IMR-90 (cell line): ENCODE measurements around the gene RXRG. TPM values are rescaled to one million over a fixed set of nuclear protein-coding genes. Genes with fewer than 3 reads are reported as not detected.

Experiments
- ATAC-seq: fragments of 200-7000 bp; cut with Tn5 transposase; 2 replicates; pipeline ENCODE4 v1.9.1; 2020; ENCODE audit warnings: low read depth, mild to moderate bottlenecking, moderate library complexity
- BruUV-seq: library from RNA; stranded (reverse); fragments of 400-500 nt; replicated peaks from 2 replicates; lab custom pipeline; 2021; lab: Mats Ljungman, UMichigan
- CTCF ChIA-PET: fragments of 300-600 bp; formaldehyde crosslinking; extraction: SDS; loops from one replicate; lab custom pipeline; 2021; ENCODE audit warnings: antibody characterized with exemption; lab: Yijun Ruan, JAX
- POLR2A ChIA-PET: fragments of 300-600 bp; sonication (Branson Sonifier 250); formaldehyde crosslinking; loops from one replicate; lab custom pipeline; 2022; ENCODE audit warnings: antibody characterized with exemption; ENCODE audit not compliant: unreplicated experiment; lab: Charles Lee
- DNase-seq: peaks from one replicate; pipeline ENCODE4 v3.0.0; 2013
- H2AFZ ChIP-seq: replicated peaks from 2 replicates; pipeline ENCODE3; 2013; ENCODE audit warnings: low read length, mild to moderate bottlenecking; ENCODE audit not compliant: poor library complexity
- H2AK5ac ChIP-seq: 2 replicates; pipeline ENCODE4 v1.6.1; 2013; ENCODE audit warnings: low read depth, low read length, inconsistent platforms
- H2AK9ac ChIP-seq: replicated peaks from 2 replicates; pipeline ENCODE3; 2013; ENCODE audit warnings: mild to moderate bottlenecking, low read depth, low read length, moderate library complexity; ENCODE audit not compliant: poor library complexity
- H2BK120ac ChIP-seq: 2 replicates; pipeline ENCODE4 v1.6.1; 2013; ENCODE audit warnings: low read depth, low read length, inconsistent platforms
- H2BK15ac ChIP-seq: 3 replicates; pipeline ENCODE4 v1.6.1; 2013; ENCODE audit warnings: low read depth, low read length, inconsistent platforms
- H2BK20ac ChIP-seq: 2 replicates; pipeline ENCODE4 v1.6.1; 2013; ENCODE audit warnings: low read depth, mild to moderate bottlenecking, inconsistent platforms, low read length, moderate library complexity
- H2BK5ac ChIP-seq: 2 replicates; pipeline ENCODE4 v1.6.1; 2013; ENCODE audit warnings: mild to moderate bottlenecking, low read depth, low read length, inconsistent platforms; ENCODE audit not compliant: poor library complexity, severe bottlenecking
- H3K14ac ChIP-seq: replicated peaks from 2 replicates; pipeline ENCODE4 v1.6.1; 2013; ENCODE audit warnings: low read depth, low read length, inconsistent platforms
- H3K18ac ChIP-seq: 2 replicates; pipeline ENCODE4 v1.6.1; 2013; ENCODE audit warnings: low read depth, low read length, control low read depth
- H3K23ac ChIP-seq: 2 replicates; pipeline ENCODE4 v1.6.1; 2013; ENCODE audit warnings: low read depth, low read length, inconsistent platforms
- H3K27ac ChIP-seq: 2 replicates; pipeline ENCODE4 v1.5.1; 2013; ENCODE audit warnings: mild to moderate bottlenecking, control low read depth, low read length; ENCODE audit not compliant: insufficient read depth
- H3K27me3 ChIP-seq: 2 replicates; pipeline ENCODE4 v1.6.1; 2013; ENCODE audit warnings: low read length; ENCODE audit not compliant: control insufficient read depth, insufficient read depth
- H3K36me3 ChIP-seq: 2 replicates; pipeline ENCODE4 v1.6.1; 2013; ENCODE audit warnings: low read length, mixed read lengths; ENCODE audit not compliant: control insufficient read depth, insufficient read depth
- H3K4ac ChIP-seq: 2 replicates; pipeline ENCODE4 v1.6.1; 2013; ENCODE audit warnings: low read depth, low read length, inconsistent platforms
- H3K4me1 ChIP-seq: 2 replicates; pipeline ENCODE4 v1.6.1; 2013; ENCODE audit warnings: low read length, mixed read lengths; ENCODE audit not compliant: control insufficient read depth, insufficient read depth
- H3K4me2 ChIP-seq: 2 replicates; pipeline ENCODE4 v1.6.1; 2013; ENCODE audit warnings: low read depth, mild to moderate bottlenecking, control low read depth, low read length, moderate library complexity
- H3K4me3 ChIP-seq: 2 replicates; pipeline ENCODE4 v1.5.1; 2013; ENCODE audit warnings: low read depth, mild to moderate bottlenecking, control low read depth, low read length, moderate library complexity; ENCODE audit not compliant: insufficient read depth
- H3K56ac ChIP-seq: 2 replicates; pipeline ENCODE4 v1.6.1; 2013; ENCODE audit warnings: low read length, inconsistent platforms; ENCODE audit not compliant: insufficient read depth; ENCODE audit errors: extremely low read depth
- H3K79me1 ChIP-seq, 2 experiments: 2 replicates each; pipeline ENCODE4 v1.6.1; 2013; ENCODE audit warnings: low read length in 2 of 2, inconsistent platforms in 1 of 2, low read depth in 1 of 2
- H3K9ac ChIP-seq: 2 replicates; pipeline ENCODE4 v1.6.1; 2013; ENCODE audit warnings: low read depth, low read length, control low read depth
- H3K9me1 ChIP-seq: 2 replicates; pipeline ENCODE4 v1.6.1; 2013; ENCODE audit warnings: low read length, inconsistent platforms; ENCODE audit not compliant: insufficient read depth
- H3K9me3 ChIP-seq: 2 replicates; pipeline ENCODE4 v1.6.1; 2013; ENCODE audit warnings: low read length; ENCODE audit not compliant: control insufficient read depth, insufficient read depth
- H4K20me1 ChIP-seq: 2 replicates; pipeline ENCODE4 v1.6.1; 2013; ENCODE audit warnings: low read length, inconsistent platforms; ENCODE audit not compliant: insufficient read depth
- H4K5ac ChIP-seq: 2 replicates; pipeline ENCODE4 v1.6.1; 2013; ENCODE audit warnings: mild to moderate bottlenecking, low read depth, low read length, control low read depth
- H4K8ac ChIP-seq, 2 experiments: 2 replicates each; pipeline ENCODE4 v1.6.1; 2013; ENCODE audit warnings: low read depth in 2 of 2, low read length in 2 of 2, control low read depth in 1 of 2, inconsistent platforms in 1 of 2
- H4K91ac ChIP-seq: 2 replicates; pipeline ENCODE4 v1.6.1; 2013; ENCODE audit warnings: low read depth, low read length, inconsistent platforms; ENCODE audit not compliant: insufficient read depth
- MAFK ChIP-seq: IDR thresholded peaks from 2 replicates; pipeline ENCODE4 v1.6.1; 2012; ENCODE audit warnings: low read depth, low read length, improper control_type of control experiment
- MAZ ChIP-seq: IDR thresholded peaks from 2 replicates; pipeline ENCODE4 v1.6.1; 2012; ENCODE audit warnings: low read depth, mild to moderate bottlenecking, low read length, improper control_type of control experiment, moderate library complexity, borderline replicate concordance
- NFE2L2 ChIP-seq: fragments of 150-350 bp; IDR thresholded peaks from 2 replicates; pipeline ENCODE4 v1.6.1; 2016; ENCODE audit warnings: low read depth, mild to moderate bottlenecking, low read length
- POLR2A ChIP-seq: IDR thresholded peaks from 2 replicates; pipeline ENCODE4 v1.6.1; 2012; ENCODE audit warnings: mild to moderate bottlenecking, low read depth, low read length
- RAD21 ChIP-seq: IDR thresholded peaks from 2 replicates; pipeline ENCODE4 v1.6.1; 2012; ENCODE audit warnings: low read length, improper control_type of control experiment
- SMC3 ChIP-seq: fragments of 150-350 bp; IDR thresholded peaks from 2 replicates; pipeline ENCODE4 v1.6.1; 2016; ENCODE audit warnings: low read depth, mild to moderate bottlenecking, antibody characterized with exemption, low read length, moderate library complexity
- WGBS, 2 experiments: methylation state at CpG; one replicate each; pipeline versions ENCODE4 v1.1.5 to v1.1.7; 2013; ENCODE audit warnings: missing lambda C conversion rate in 2 of 2; ENCODE audit not compliant: insufficient read length in 1 of 2; ENCODE audit errors: extremely low coverage in 2 of 2; 5-methylcytosine and 5-hydroxymethylcytosine counted together
- dilution Hi-C: fragments of 300-500 bp; cut with HindIII; formaldehyde crosslinking; loops from one replicate; pipeline ENCODE4 v1.14.3; 2018; ENCODE audit warnings: low sequenced_read_pairs; ENCODE audit not compliant: unreplicated experiment
- in situ Hi-C: fragments of 300-500 bp; cut with MboI; formaldehyde crosslinking; loops from 3 replicates; pipeline ENCODE4 v1.14.3; 2019; ENCODE audit warnings: low sequenced_read_pairs, inconsistent platforms, mixed read lengths
- intact Hi-C: fragments of 100-400 bp; cut with micrococcal nuclease; formaldehyde crosslinking; loops from 2 replicates; pipeline ENCODE4 v1.10.0; 2022
- polyA plus RNA-seq, 3 experiments: library from polyadenylated mRNA; depleted of rRNA; stranded (reverse); fragments of >200 nt; gene quantifications; 2 replicates each; pipeline ENCODE4 v1.2.3, GENCODE V29; 2012; ENCODE audit warnings: low replicate concordance in 1 of 3
- total RNA-seq: library from RNA; depleted of rRNA; stranded (reverse); fragments of >200 nt; gene quantifications from 2 replicates; pipeline ENCODE4 v1.2.3, GENCODE V29; 2012
- TF ChIP-seq, protein P1 (sequence below): conservative IDR thresholded peaks from 2 replicates; pipeline ENCODE4 v1.5.1; 2012; ENCODE audit warnings: mild to moderate bottlenecking, low read depth, low read length, improper control_type of control experiment

Gene RXRG
- total and polyA plus RNA-seq, 2 of the 4 experiments (the other 2 are of a cell fraction) = not detected

DNA sequence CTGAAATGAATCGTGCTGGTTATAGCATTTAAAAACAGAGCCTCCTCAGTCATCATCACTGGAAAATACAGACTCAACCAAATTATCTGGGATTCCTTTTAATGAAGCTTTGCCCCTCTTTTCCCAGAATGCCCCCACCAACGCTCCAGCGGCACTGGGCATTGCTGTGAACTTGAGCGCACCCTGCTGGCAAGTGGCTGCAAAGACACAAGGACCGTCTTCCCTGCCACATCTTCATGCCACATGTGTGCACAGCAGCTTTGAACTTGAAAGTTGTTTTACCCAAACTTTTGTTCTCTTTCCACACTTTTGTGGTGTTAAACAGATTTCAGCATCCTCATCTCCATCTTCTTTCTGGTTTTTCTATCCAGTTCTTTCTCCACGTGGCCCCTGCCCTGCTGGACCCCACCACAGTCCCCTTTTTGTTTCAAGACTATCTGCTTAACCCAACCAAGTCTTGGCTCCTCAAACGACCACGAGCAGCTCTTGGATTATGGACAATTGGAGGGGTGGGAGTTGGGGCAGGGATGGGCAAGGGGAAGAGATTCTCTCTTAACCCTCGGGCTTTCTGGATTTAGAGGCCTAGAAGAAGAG lies 75.6 kb downstream of the RXRG start:
- ChIA-PET CTCF (no interaction called here), POLR2A (no interaction called here)
- H2BK120ac ChIP-seq = no peak overlapping the region

More for the DNA sequence above, 75.6 kb downstream of the RXRG start:
- DNase-seq (peak; percentile 21), ATAC-seq (peak; percentile 87)
- in situ Hi-C loops (no loop called here), intact Hi-C loops (loop anchor here (5.0 to 10.0 kb wide), 2 partner anchors 225 to 257 kb away; no protein-coding TSS in a partner anchor), dilution Hi-C loops (no loop called here)
- Histone ChIP-seq H3K23ac (no peak overlapping the region), H4K5ac (no peak overlapping the region), H2BK20ac (no peak overlapping the region), H2AK9ac (no peak overlapping the region), H4K91ac (no peak overlapping the region), H3K9me1 (no peaks in the 10 kb centered on the region), H3K4me2 (no peak overlapping the region), H4K20me1 (no peaks in the 10 kb centered on the region), H3K14ac (no peak overlapping the region), H2AFZ (no peak overlapping the region), H3K4ac (no peak overlapping the region), H3K4me1 (no peaks in the 10 kb centered on the region), H3K36me3 (no peaks in the 10 kb centered on the region), H2BK5ac (no peak overlapping the region), H3K18ac (no peak overlapping the region), H3K27ac (no peak overlapping the region), H3K79me1 (no peaks in the 10 kb centered on the region), H3K9me3 (no peaks in the 10 kb centered on the region), H3K56ac (no peak overlapping the region), H2AK5ac (no peak overlapping the region), H3K27me3 (peaks cover 4% of the 10 kb centered on the region; the same call in 1 of the 2 replicates), H2BK15ac (no peak overlapping the region), H3K9ac (no peak overlapping the region), H3K4me3 (no peak overlapping the region), H4K8ac (no peak overlapping the region)
- TF ChIP-seq POLR2A (no peak), RAD21 (0 out of 2 replicates have a peak, but pooled peaks have one; percentile 29), NFE2L2 (no peak), SMC3 (peak; percentile 28; the same call in 1 of the 2 replicates), MAZ (no peak; the same call in 1 of the 2 replicates), MAFK (no peak)
- TF ChIP-seq, protein P1, sequence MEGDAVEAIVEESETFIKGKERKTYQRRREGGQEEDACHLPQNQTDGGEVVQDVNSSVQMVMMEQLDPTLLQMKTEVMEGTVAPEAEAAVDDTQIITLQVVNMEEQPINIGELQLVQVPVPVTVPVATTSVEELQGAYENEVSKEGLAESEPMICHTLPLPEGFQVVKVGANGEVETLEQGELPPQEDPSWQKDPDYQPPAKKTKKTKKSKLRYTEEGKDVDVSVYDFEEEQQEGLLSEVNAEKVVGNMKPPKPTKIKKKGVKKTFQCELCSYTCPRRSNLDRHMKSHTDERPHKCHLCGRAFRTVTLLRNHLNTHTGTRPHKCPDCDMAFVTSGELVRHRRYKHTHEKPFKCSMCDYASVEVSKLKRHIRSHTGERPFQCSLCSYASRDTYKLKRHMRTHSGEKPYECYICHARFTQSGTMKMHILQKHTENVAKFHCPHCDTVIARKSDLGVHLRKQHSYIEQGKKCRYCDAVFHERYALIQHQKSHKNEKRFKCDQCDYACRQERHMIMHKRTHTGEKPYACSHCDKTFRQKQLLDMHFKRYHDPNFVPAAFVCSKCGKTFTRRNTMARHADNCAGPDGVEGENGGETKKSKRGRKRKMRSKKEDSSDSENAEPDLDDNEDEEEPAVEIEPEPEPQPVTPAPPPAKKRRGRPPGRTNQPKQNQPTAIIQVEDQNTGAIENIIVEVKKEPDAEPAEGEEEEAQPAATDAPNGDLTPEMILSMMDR = peak; percentile 62
- 12% methylated on average over 4 of the region's 9 CpGs; no CpG with 5 or more reads in 1 of the 2 experiments for WGBS, 2 experiments
- BruUV-seq = no TSS peak
